Skeletal muscle satellite cell (primary cell): Measurements from ENCODE around the gene RFX8. TPM values are rescaled to one million over a fixed set of nuclear protein-coding genes. Genes with fewer than 3 reads are reported as not detected.

Experiments
- H3K27me3 ChIP-seq: 2 replicates; pipeline ENCODE4 v1.7.0; 2013; ENCODE audit warnings: low read length; ENCODE audit not compliant: control insufficient read depth, insufficient read depth
- H3K36me3 ChIP-seq: 2 replicates; pipeline ENCODE4 v1.7.0; 2013; ENCODE audit warnings: mild to moderate bottlenecking, control low read depth, low read length; ENCODE audit not compliant: insufficient read depth
- H3K4me1 ChIP-seq: 2 replicates; pipeline ENCODE4 v1.7.0; 2013; ENCODE audit warnings: low read length; ENCODE audit not compliant: control insufficient read depth, insufficient read depth
- H3K4me2 ChIP-seq: 2 replicates; pipeline ENCODE4 v1.7.0; 2013; ENCODE audit warnings: mild to moderate bottlenecking, low read length
- H3K4me3 ChIP-seq: 2 replicates; pipeline ENCODE4 v1.7.0; 2013; ENCODE audit warnings: low read length
- H3K9ac ChIP-seq: 2 replicates; pipeline ENCODE4 v1.7.0; 2013; ENCODE audit warnings: mild to moderate bottlenecking, low read depth, low read length, moderate library complexity
- H3K9me3 ChIP-seq: replicated peaks from 2 replicates; pipeline ENCODE4 v1.7.0; 2013; ENCODE audit warnings: mild to moderate bottlenecking, control low read depth, low read length
- total RNA-seq: library from RNA; depleted of rRNA; stranded (reverse); fragments of >200 nt; gene quantifications from 2 replicates; pipeline ENCODE4 v1.2.3, GENCODE V29; 2012; rRNA removed

The RFX8 gene
- total RNA-seq = 11.7 and 13.5 TPM in 2 replicates

DNA sequence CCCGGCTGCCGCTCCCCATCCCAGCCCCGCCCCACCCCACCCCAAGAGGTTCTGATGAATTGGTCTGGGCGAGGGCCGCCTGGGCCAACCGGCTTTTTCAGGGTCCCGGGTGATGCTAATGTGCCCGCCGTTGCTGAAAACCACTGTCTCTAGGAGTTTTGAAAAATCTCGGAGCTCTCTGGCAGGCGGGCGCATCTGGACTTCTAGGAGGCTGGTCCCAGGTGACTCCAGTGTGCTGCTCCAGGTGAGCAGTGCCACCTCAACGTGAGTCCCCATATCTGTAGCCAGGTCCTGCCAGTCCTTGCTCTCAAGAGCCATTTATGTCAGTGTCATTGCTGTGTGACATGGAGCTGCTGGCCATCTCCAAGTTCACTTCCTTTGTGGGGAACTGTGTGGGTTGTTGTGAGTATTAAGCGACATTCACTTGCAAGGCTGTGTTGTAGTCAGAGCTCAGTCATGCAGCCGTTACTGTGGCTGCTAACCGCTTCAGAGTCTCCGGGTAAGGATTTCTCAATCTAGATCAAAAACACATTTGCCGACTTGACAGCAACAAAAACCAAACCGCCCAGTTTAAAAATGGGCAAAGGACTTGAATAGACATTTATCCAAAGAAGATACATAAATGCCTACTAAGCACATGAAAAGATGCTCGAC lies at the start of gene RFX8:
Gene RFX8 (minus strand): TSS at position 382 of the 654 bp plus-strand sequence. CDS start 8,264 bp downstream, outside the sequence.
- peak within 1 kb of the TSS; percentile 90 for H3K4me2 ChIP-seq
- peaks cover 29% of the 10 kb centered on the region for H3K4me1 ChIP-seq
- no peaks in the 10 kb centered on the region for H3K27me3 ChIP-seq
- peak within 1 kb of the TSS; percentile 73 for H3K4me3 ChIP-seq
- no peaks in the 10 kb centered on the region for H3K36me3 ChIP-seq
- H3K9me3 ChIP-seq = no peaks in the 10 kb centered on the region
- H3K9ac ChIP-seq = peak within 1 kb of the TSS; percentile 90

- Histone ChIP-seq H3K36me3 (no peaks in the 10 kb centered on the region), H3K4me1 (peaks cover 42% of the 10 kb centered on the region), H3K4me3 (no peak overlapping the region)
These were observed 46.6 kb upstream of the RFX8 start for GRCh38 chr2:101521487-101521886.

GRCh38 chr2:101520246-101520645 lies 45.3 kb upstream of the RFX8 start:
- Histone ChIP-seq H3K36me3 (no peaks in the 10 kb centered on the region), H3K27me3 (no peaks in the 10 kb centered on the region), H3K4me2 (peak overlapping the region; percentile 35), H3K9me3 (peaks cover 6% of the 10 kb centered on the region), H3K4me1 (peaks cover 52% of the 10 kb centered on the region), H3K4me3 (no peak overlapping the region), H3K9ac (peak overlapping the region; percentile 41)

More at GRCh38 chr2:101521487-101521886, 46.6 kb upstream of the RFX8 start:
- Histone ChIP-seq H3K27me3 (no peaks in the 10 kb centered on the region), H3K9ac (no peak overlapping the region), H3K9me3 (peaks cover 5% of the 10 kb centered on the region), H3K4me2 (no peak overlapping the region)

DNA sequence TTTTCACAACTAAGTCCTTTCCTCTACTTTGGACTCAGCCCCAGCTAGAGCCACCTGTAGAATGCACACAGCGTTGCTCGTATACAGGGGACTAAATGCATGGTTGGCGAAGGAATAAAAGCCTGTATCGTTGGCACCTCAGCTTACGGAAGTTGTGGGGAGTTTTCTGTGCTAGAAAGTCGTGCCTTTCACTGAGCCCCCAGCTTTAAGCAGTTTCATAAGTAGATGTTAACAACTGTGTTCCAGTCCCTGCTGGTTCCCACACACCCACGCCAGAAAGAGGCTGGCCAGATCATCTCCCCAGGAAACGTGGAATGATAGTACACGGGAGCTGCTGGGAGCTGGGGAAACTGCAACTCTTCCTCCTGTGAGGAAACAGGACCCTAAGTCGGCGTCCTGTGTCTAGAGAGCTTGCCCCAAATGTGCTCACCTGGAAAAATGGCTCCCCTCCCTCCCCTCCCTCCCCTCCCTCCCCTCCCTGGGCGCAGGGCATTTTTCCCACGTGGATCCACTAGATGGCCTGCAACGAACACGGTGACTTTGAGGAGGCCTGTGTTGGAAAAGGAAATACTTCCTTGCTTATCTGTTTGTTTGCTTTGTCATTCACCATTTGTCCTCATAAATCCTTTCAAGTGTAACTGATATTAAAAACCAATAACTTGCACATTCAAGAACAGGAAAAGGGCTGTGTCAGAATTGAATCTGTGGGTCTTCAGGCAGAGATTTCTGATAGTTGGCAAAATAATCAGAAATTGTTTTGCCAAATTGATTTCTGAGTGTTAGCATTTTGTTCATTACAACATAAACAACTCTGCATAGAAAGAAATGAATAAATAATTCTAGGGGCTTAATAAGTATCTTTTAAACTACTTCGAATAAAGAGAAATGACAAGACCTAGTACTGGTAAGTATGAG lies 43.9 kb upstream of the RFX8 start:
- peak overlapping the region; percentile 35 for H3K4me3 ChIP-seq
- H3K27me3 ChIP-seq = no peaks in the 10 kb centered on the region
- H3K4me1 ChIP-seq = peaks cover 60% of the 10 kb centered on the region
- H3K9ac ChIP-seq = peak overlapping the region; percentile 73
- H3K4me2 ChIP-seq = peak overlapping the region; percentile 77
- H3K36me3 ChIP-seq = no peaks in the 10 kb centered on the region
- peaks cover 6% of the 10 kb centered on the region for H3K9me3 ChIP-seq

- Histone ChIP-seq H3K4me2 (peak overlapping the region; percentile 77), H3K9ac (peak overlapping the region; percentile 73), H3K27me3 (no peaks in the 10 kb centered on the region), H3K4me3 (peak overlapping the region; percentile 48), H3K9me3 (peaks cover 6% of the 10 kb centered on the region), H3K4me1 (peaks cover 60% of the 10 kb centered on the region), H3K36me3 (no peaks in the 10 kb centered on the region)
These were observed 42.9 kb upstream of the RFX8 start for GRCh38 chr2:101517758-101518271.

DNA sequence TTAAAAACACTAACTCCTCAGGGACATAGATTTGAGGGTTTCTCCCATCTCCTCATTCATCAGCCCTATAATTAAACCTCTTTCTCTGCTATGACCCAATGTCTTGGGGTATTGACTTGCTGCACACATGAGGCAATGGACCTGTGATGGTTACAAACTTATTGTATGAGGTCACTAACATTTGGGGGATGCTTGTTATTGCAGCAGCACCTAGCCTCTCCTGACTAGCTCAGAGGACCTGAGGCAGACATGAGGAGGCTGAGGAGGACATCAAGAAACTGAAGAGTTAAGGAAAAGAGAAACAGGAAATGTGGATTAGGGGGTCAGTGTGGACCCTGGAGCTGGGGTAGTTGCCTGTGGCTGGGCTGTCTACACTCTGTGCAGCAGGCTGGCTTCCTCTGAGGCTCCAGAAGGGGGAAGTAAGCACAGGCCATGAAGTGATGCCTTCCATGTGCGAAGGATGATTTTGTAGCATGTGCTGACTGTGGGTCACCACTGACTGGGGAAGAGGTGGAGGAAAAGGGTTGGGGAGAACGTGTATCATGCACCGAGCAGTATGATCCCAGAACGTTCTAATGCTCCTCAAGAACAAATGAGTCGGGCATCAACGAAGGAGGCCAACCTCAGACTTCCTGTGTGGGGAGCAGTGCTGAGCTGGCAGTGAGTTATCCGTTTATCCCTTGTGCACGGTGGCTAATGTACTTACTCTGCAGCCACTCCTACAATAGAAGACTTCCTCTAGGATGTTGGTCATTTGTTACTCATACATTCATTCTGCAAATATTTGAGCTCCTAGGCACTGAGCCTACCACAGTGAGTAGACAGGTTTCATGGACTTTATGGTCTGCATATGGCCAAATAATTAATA lies 42.1 kb upstream of the RFX8 start:
- Histone ChIP-seq H3K4me3 (peak overlapping the region; percentile 48), H3K4me2 (peak overlapping the region; percentile 77), H3K9ac (peak overlapping the region; percentile 73), H3K27me3 (no peaks in the 10 kb centered on the region), H3K9me3 (peaks cover 6% of the 10 kb centered on the region), H3K4me1 (peaks cover 60% of the 10 kb centered on the region), H3K36me3 (no peaks in the 10 kb centered on the region)

- Histone ChIP-seq H3K36me3 (no peaks in the 10 kb centered on the region), H3K27me3 (no peaks in the 10 kb centered on the region), H3K4me2 (no peak overlapping the region), H3K9me3 (peaks cover 6% of the 10 kb centered on the region), H3K4me1 (peaks cover 60% of the 10 kb centered on the region), H3K9ac (peak overlapping the region; percentile 68), H3K4me3 (no peak overlapping the region)
These were observed 41.4 kb upstream of the RFX8 start for GRCh38 chr2:101516349-101516748.

DNA sequence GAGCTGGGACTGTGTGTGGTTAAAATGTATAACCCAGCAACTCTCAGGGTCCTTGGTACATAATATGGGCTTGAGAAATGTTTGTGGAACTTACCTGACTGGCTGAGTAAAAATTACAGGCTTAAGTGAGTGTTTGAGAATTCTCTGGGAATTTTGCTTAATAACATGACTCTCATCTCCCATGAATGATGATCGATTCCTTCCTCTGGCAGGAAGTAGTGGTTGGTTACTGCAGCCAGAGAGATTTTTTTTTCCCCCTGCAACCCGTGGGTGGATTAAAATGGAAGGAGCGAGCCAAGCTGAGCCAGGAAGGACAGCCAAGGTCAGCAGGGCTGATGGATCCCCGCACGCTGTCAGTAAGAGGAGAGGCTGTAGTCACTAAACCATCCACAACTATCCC lies 40.6 kb upstream of the RFX8 start:
- Histone ChIP-seq H3K36me3 (no peaks in the 10 kb centered on the region), H3K9ac (peak overlapping the region; percentile 61), H3K9me3 (peaks cover 6% of the 10 kb centered on the region), H3K4me1 (peaks cover 56% of the 10 kb centered on the region), H3K4me3 (no peak overlapping the region), H3K4me2 (peak overlapping the region; percentile 36), H3K27me3 (no peaks in the 10 kb centered on the region)

- H3K9ac ChIP-seq = no peak overlapping the region
- peaks cover 6% of the 10 kb centered on the region for H3K9me3 ChIP-seq
- no peak overlapping the region for H3K4me3 ChIP-seq
- H3K4me1 ChIP-seq = peaks cover 31% of the 10 kb centered on the region
- no peak overlapping the region for H3K4me2 ChIP-seq
- H3K27me3 ChIP-seq = no peaks in the 10 kb centered on the region
- H3K36me3 ChIP-seq = no peaks in the 10 kb centered on the region
These were observed 38.1 kb upstream of the RFX8 start for GRCh38 chr2:101512993-101513392.

- Histone ChIP-seq H3K9ac (no peak overlapping the region), H3K4me1 (peaks cover 17% of the 10 kb centered on the region), H3K9me3 (peaks cover under 1% of the 10 kb centered on the region), H3K4me3 (no peak overlapping the region), H3K27me3 (no peaks in the 10 kb centered on the region), H3K36me3 (no peaks in the 10 kb centered on the region), H3K4me2 (no peak overlapping the region)
These were observed 36.5 kb upstream of the RFX8 start for GRCh38 chr2:101511381-101511780.
